ENCODE data around the gene SRPK3.

The SRPK3 gene

GRCh38 chrX:153773741-153774575 is 6.9 kb upstream of the SRPK3 start:
- Histone ChIP-seq H3K4me3 (no peak overlapping the region), H3K9ac (no peak overlapping the region), H3K27ac (no peak overlapping the region), H3K4me2 (no peak overlapping the region), H4K20me1 (0 out of 2 replicates have a peak, but pooled peaks cover 5% of the 10 kb centered on the region), H3K36me3 (no peaks in the 10 kb centered on the region), H3K9me3 (peaks cover 32% of the 10 kb centered on the region; the same call in 1 of the 2 replicates), H3K4me1 (peaks cover 30% of the 10 kb centered on the region), H3K27me3 (no peaks in the 10 kb centered on the region; the same call in 1 of the 2 replicates)
- TF ChIP-seq Cebpa-rat (IDR thresholded peaks at IDR 0.05), result no peak

- Histone ChIP-seq H3K9ac (no peak overlapping the region), H4K20me1 (no peaks in the 10 kb centered on the region), H3K27ac (no peak overlapping the region), H3K9me3 (peaks cover 32% of the 10 kb centered on the region; the same call in 1 of the 2 replicates), H3K4me3 (no peak overlapping the region), H3K27me3 (no peaks in the 10 kb centered on the region; the same call in 1 of the 2 replicates), H3K4me1 (peaks cover 34% of the 10 kb centered on the region), H3K36me3 (no peaks in the 10 kb centered on the region), H3K4me2 (no peak overlapping the region)
- no peak for TF ChIP-seq Cebpa-rat (IDR thresholded peaks at IDR 0.05)
Observed at GRCh38 chrX:153774576-153775292, 6.1 kb upstream of the SRPK3 start.

GRCh38 chrX:153775293-153776119 is 5.3 kb upstream of the SRPK3 start:
- no peaks in the 10 kb centered on the region for H3K36me3 ChIP-seq
- no peak for TF ChIP-seq Cebpa-rat (IDR thresholded peaks at IDR 0.05)
- no peak overlapping the region for H3K4me2 ChIP-seq
- no peaks in the 10 kb centered on the region; the same call in 1 of the 2 replicates for H3K27me3 ChIP-seq
- H3K4me3 ChIP-seq, result no peak overlapping the region
- no peak overlapping the region for H3K27ac ChIP-seq
- no peak overlapping the region for H3K9ac ChIP-seq
- no peaks in the 10 kb centered on the region; the same call in 1 of the 2 replicates for H4K20me1 ChIP-seq
- peaks cover 32% of the 10 kb centered on the region; the same call in 1 of the 2 replicates for H3K9me3 ChIP-seq
- peaks cover 42% of the 10 kb centered on the region for H3K4me1 ChIP-seq

- Histone ChIP-seq H3K4me1 (peaks cover 48% of the 10 kb centered on the region), H3K27me3 (no peaks in the 10 kb centered on the region; the same call in 1 of the 2 replicates), H3K27ac (no peak overlapping the region), H3K4me2 (no peak overlapping the region), H3K4me3 (no peak overlapping the region), H3K9me3 (peaks cover 32% of the 10 kb centered on the region; the same call in 1 of the 2 replicates), H4K20me1 (no peaks in the 10 kb centered on the region; the same call in 1 of the 2 replicates), H3K36me3 (no peaks in the 10 kb centered on the region), H3K9ac (no peak overlapping the region)
- TF ChIP-seq Cebpa-rat (IDR thresholded peaks at IDR 0.05), result no peak
Observed at GRCh38 chrX:153776120-153776599, 4.7 kb upstream of the SRPK3 start.

GRCh38 chrX:153776611-153777045 is 4.2 kb upstream of the SRPK3 start:
- Histone ChIP-seq H3K27me3 (no peaks in the 10 kb centered on the region; the same call in 1 of the 2 replicates), H3K9ac (no peak overlapping the region), H3K4me3 (no peak overlapping the region), H3K27ac (no peak overlapping the region), H4K20me1 (no peaks in the 10 kb centered on the region; the same call in 1 of the 2 replicates), H3K36me3 (no peaks in the 10 kb centered on the region), H3K9me3 (peaks cover 32% of the 10 kb centered on the region; the same call in 1 of the 2 replicates), H3K4me1 (peaks cover 53% of the 10 kb centered on the region), H3K4me2 (no peak overlapping the region)
- no peak for TF ChIP-seq Cebpa-rat (IDR thresholded peaks at IDR 0.05)

- no peak overlapping the region for H3K9ac ChIP-seq
- H3K4me3 ChIP-seq, result no peak overlapping the region
- H3K9me3 ChIP-seq, result peaks cover 35% of the 10 kb centered on the region; the same call in 1 of the 2 replicates
- H3K4me2 ChIP-seq, result no peak overlapping the region
- peaks cover 7% of the 10 kb centered on the region; the same call in 1 of the 2 replicates for H4K20me1 ChIP-seq
- peaks cover 55% of the 10 kb centered on the region for H3K4me1 ChIP-seq
- H3K27ac ChIP-seq, result no peak overlapping the region
- peaks cover 3% of the 10 kb centered on the region; the same call in 1 of the 2 replicates for H3K27me3 ChIP-seq
- 0 out of 2 replicates have a peak, but pooled peaks cover 2% of the 10 kb centered on the region for H3K36me3 ChIP-seq
- TF ChIP-seq Cebpa-rat (IDR thresholded peaks at IDR 0.05), result no peak
Observed at GRCh38 chrX:153777261-153778090, 3.4 kb upstream of the SRPK3 start.

GRCh38 chrX:153778181-153778580 is 2.7 kb upstream of the SRPK3 start:
- Histone ChIP-seq H3K4me1 (peaks cover 56% of the 10 kb centered on the region), H4K20me1 (peaks cover 10% of the 10 kb centered on the region; the same call in 1 of the 2 replicates), H3K27me3 (peaks cover 4% of the 10 kb centered on the region; the same call in 1 of the 2 replicates), H3K9me3 (peaks cover 35% of the 10 kb centered on the region; the same call in 1 of the 2 replicates), H3K4me3 (no peak overlapping the region), H3K27ac (no peak overlapping the region), H3K9ac (no peak overlapping the region), H3K36me3 (peaks cover 9% of the 10 kb centered on the region; the same call in 1 of the 2 replicates), H3K4me2 (no peak overlapping the region)
- TF ChIP-seq Cebpa-rat (IDR thresholded peaks at IDR 0.05), result no peak

GRCh38 chrX:153778684-153779101 is 2.1 kb upstream of the SRPK3 start:
- Histone ChIP-seq H3K27ac (no peak overlapping the region), H3K27me3 (peaks cover 4% of the 10 kb centered on the region; the same call in 1 of the 2 replicates), H3K4me2 (no peak overlapping the region), H3K36me3 (peaks cover 14% of the 10 kb centered on the region), H4K20me1 (peaks cover 10% of the 10 kb centered on the region; the same call in 1 of the 2 replicates), H3K4me1 (peaks cover 61% of the 10 kb centered on the region), H3K9me3 (peaks cover 30% of the 10 kb centered on the region), H3K4me3 (no peak overlapping the region), H3K9ac (no peak overlapping the region)
- no peak for TF ChIP-seq Cebpa-rat (IDR thresholded peaks at IDR 0.05)
